ENCODE measurements around the gene KLHL29. TPM values are rescaled to one million over a fixed set of nuclear protein-coding genes. Genes with fewer than 3 reads are reported as not detected.

The KLHL29 gene
- total and polyA plus RNA-seq, 2 experiments from 2014 or later: 1.5 to 6.5 TPM

DNA sequence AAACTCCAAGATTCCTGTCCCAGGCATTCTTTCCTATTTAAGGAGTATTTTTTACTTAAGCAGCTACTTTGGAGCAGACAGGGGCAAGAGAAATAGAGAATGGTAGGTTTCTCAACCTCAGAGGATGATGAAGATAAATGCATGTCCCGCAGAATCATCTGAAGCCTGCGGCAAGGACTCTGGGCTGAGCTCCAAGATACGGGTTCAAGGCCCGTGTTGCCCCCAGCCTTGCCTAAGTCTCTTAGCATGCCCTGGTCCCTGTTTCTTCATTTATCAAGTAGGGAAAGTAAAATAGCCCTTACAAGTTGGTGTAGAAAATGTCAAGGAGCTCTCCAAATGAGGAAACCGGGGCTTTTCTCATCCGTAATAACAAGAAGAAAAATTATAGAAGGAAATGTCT lies 214.0 kb downstream of the KLHL29 start (continued):
- TF ChIP-seq, protein P1, sequence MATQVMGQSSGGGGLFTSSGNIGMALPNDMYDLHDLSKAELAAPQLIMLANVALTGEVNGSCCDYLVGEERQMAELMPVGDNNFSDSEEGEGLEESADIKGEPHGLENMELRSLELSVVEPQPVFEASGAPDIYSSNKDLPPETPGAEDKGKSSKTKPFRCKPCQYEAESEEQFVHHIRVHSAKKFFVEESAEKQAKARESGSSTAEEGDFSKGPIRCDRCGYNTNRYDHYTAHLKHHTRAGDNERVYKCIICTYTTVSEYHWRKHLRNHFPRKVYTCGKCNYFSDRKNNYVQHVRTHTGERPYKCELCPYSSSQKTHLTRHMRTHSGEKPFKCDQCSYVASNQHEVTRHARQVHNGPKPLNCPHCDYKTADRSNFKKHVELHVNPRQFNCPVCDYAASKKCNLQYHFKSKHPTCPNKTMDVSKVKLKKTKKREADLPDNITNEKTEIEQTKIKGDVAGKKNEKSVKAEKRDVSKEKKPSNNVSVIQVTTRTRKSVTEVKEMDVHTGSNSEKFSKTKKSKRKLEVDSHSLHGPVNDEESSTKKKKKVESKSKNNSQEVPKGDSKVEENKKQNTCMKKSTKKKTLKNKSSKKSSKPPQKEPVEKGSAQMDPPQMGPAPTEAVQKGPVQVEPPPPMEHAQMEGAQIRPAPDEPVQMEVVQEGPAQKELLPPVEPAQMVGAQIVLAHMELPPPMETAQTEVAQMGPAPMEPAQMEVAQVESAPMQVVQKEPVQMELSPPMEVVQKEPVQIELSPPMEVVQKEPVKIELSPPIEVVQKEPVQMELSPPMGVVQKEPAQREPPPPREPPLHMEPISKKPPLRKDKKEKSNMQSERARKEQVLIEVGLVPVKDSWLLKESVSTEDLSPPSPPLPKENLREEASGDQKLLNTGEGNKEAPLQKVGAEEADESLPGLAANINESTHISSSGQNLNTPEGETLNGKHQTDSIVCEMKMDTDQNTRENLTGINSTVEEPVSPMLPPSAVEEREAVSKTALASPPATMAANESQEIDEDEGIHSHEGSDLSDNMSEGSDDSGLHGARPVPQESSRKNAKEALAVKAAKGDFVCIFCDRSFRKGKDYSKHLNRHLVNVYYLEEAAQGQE (IDR thresholded peaks at IDR 0.05; ENCODE audit: unreplicated experiment): no peak

DNA sequence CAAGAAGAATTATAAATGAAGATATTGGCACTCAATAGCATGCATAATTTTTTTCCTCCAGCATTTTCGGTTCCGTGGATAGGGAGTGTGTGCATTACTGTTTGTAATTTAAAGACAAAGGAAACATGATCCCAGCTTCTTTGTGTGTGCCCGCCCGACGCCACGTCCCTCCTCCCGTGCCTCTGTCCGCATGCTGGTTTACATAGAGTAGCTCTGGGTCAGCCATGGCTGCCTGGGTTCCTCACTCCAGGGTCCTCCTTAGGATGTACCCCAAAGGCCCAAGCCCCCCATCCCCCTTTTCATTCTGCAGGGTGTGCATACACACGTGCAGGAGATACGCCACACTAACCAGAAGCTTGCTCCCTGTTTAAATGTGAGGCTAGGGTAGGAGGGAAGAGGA lies 214.7 kb downstream of the KLHL29 start:
- peaks cover 8% of the 10 kb centered on the region; the same call in 2 of the 3 replicates for H3K4me1 Mint-ChIP-seq
- no peaks in the 10 kb centered on the region for H3K27me3 ChIP-seq (ENCODE audit: insufficient read depth)
- TF ChIP-seq NANOG (IDR thresholded peaks at IDR 0.05; ENCODE audit: borderline replicate concordance) (no peak), POLR2AphosphoS5 (IDR thresholded peaks at IDR 0.05; ENCODE audit: low read depth) (no peak), STAT1 (IDR thresholded peaks at IDR 0.05; ENCODE audit: unreplicated experiment) (no peak), ZNF114 (CRISPR knock-in tag; IDR thresholded peaks at IDR 0.05) (no peak), ZNF331 (CRISPR knock-in tag; IDR thresholded peaks at IDR 0.05; ENCODE audit: low read depth) (no peak), EZH2 (IDR thresholded peaks at IDR 0.05; ENCODE audit: low read depth, unreplicated experiment) (no peak), EZH2phosphoT487 (IDR thresholded peaks at IDR 0.05; ENCODE audit: unreplicated experiment) (no peak)
- TF ChIP-seq, protein P2, sequence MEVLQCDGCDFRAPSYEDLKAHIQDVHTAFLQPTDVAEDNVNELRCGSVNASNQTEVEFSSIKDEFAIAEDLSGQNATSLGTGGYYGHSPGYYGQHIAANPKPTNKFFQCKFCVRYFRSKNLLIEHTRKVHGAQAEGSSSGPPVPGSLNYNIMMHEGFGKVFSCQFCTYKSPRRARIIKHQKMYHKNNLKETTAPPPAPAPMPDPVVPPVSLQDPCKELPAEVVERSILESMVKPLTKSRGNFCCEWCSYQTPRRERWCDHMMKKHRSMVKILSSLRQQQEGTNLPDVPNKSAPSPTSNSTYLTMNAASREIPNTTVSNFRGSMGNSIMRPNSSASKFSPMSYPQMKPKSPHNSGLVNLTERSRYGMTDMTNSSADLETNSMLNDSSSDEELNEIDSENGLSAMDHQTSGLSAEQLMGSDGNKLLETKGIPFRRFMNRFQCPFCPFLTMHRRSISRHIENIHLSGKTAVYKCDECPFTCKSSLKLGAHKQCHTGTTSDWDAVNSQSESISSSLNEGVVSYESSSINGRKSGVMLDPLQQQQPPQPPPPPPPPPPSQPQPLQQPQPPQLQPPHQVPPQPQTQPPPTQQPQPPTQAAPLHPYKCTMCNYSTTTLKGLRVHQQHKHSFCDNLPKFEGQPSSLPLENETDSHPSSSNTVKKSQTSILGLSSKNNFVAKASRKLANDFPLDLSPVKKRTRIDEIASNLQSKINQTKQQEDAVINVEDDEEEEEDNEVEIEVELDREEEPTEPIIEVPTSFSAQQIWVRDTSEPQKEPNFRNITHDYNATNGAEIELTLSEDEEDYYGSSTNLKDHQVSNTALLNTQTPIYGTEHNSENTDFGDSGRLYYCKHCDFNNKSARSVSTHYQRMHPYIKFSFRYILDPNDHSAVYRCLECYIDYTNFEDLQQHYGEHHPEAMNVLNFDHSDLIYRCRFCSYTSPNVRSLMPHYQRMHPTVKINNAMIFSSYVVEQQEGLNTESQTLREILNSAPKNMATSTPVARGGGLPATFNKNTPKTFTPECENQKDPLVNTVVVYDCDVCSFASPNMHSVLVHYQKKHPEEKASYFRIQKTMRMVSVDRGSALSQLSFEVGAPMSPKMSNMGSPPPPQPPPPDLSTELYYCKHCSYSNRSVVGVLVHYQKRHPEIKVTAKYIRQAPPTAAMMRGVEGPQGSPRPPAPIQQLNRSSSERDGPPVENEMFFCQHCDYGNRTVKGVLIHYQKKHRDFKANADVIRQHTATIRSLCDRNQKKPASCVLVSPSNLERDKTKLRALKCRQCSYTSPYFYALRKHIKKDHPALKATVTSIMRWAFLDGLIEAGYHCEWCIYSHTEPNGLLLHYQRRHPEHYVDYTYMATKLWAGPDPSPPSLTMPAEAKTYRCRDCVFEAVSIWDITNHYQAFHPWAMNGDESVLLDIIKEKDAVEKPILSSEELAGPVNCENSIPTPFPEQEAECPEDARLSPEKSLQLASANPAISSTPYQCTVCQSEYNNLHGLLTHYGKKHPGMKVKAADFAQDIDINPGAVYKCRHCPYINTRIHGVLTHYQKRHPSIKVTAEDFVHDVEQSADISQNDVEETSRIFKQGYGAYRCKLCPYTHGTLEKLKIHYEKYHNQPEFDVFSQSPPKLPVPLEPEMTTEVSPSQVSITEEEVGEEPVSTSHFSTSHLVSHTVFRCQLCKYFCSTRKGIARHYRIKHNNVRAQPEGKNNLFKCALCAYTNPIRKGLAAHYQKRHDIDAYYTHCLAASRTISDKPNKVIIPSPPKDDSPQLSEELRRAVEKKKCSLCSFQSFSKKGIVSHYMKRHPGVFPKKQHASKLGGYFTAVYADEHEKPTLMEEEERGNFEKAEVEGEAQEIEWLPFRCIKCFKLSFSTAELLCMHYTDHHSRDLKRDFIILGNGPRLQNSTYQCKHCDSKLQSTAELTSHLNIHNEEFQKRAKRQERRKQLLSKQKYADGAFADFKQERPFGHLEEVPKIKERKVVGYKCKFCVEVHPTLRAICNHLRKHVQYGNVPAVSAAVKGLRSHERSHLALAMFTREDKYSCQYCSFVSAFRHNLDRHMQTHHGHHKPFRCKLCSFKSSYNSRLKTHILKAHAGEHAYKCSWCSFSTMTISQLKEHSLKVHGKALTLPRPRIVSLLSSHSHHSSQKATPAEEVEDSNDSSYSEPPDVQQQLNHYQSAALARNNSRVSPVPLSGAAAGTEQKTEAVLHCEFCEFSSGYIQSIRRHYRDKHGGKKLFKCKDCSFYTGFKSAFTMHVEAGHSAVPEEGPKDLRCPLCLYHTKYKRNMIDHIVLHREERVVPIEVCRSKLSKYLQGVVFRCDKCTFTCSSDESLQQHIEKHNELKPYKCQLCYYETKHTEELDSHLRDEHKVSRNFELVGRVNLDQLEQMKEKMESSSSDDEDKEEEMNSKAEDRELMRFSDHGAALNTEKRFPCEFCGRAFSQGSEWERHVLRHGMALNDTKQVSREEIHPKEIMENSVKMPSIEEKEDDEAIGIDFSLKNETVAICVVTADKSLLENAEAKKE (CRISPR knock-in tag; IDR thresholded peaks at IDR 0.05): no peak
- TF ChIP-seq, protein P3, sequence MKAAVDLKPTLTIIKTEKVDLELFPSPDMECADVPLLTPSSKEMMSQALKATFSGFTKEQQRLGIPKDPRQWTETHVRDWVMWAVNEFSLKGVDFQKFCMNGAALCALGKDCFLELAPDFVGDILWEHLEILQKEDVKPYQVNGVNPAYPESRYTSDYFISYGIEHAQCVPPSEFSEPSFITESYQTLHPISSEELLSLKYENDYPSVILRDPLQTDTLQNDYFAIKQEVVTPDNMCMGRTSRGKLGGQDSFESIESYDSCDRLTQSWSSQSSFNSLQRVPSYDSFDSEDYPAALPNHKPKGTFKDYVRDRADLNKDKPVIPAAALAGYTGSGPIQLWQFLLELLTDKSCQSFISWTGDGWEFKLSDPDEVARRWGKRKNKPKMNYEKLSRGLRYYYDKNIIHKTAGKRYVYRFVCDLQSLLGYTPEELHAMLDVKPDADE (IDR thresholded peaks at IDR 0.05): no peak
- TF ChIP-seq, protein P1 (IDR thresholded peaks at IDR 0.05; ENCODE audit: unreplicated experiment): no peak

More for the DNA sequence above, 214.7 kb downstream of the KLHL29 start:
- H3K36me3 Mint-ChIP-seq (ENCODE audit: low read depth): no peaks in the 10 kb centered on the region
- no peak for DNase-seq (ENCODE audit: low spot score)
- H3K4me3 Mint-ChIP-seq: no peak overlapping the region
- H3K4me1 ChIP-seq (ENCODE audit: insufficient read depth): no peaks in the 10 kb centered on the region
- H3K27ac ChIP-seq (ENCODE audit: low read depth): no peak overlapping the region
- ATAC-seq: no peak
- H3K9me2 ChIP-seq (ENCODE audit: insufficient read depth): no peaks in the 10 kb centered on the region
- no peaks in the 10 kb centered on the region for H3K79me2 ChIP-seq (replicated peaks; ENCODE audit: insufficient read depth)
- no peaks in the 10 kb centered on the region for H3K36me3 ChIP-seq (ENCODE audit: insufficient read depth)
- no peak overlapping the region for H3K4me3 ChIP-seq
- no peak overlapping the region for H3K4me2 ChIP-seq
- no peaks in the 10 kb centered on the region for H3F3A ChIP-seq (replicated peaks; ENCODE audit: low read depth)
- H3K27ac Mint-ChIP-seq: no peak overlapping the region
- no peaks in the 10 kb centered on the region for H4K20me1 ChIP-seq (replicated peaks; ENCODE audit: insufficient read depth)
- no peaks in the 10 kb centered on the region for H3K9me3 Mint-ChIP-seq
- no peak overlapping the region for H2AFZ ChIP-seq
- peaks cover 7% of the 10 kb centered on the region for H3K27me3 Mint-ChIP-seq (ENCODE audit: insufficient read depth, low read depth, poor library complexity)
